ENCODE data around the gene RABGAP1L. TPM values are rescaled to one million over a fixed set of nuclear protein-coding genes. Genes with fewer than 3 reads are reported as not detected.

Gene RABGAP1L
- total RNA-seq, 4 donors from 2014 or later: 31.2 to 115 (median 62.5) TPM

DNA sequence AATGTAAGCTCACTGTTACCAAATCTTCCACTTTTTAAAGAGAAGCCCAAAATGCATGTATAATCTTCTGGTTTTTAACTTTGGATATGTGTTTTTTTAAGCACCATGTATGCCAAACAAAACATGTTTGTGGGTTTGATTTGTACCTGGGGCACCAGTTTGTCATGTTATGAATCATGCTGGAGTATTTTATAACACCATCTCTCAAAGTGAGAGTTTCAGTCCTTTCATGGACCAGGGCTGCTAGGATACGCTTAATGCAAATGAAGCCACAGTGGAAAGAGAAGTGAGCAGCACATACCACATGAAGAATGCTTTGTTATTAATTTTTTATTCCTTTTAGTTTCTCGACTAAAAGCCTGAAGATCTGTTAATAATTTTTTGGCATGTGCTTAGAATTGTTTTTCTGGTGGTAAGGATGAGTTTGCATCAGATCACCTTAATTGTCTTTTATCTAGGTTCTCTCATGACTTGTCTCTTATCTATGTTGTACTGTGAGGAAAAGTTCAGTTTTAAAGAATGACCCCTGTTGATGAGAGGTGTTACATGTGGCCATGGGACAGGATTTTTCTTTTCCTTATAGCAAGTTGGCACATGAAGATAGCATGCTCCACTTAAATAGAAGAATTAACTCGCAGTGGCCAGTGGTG lies 2.0 kb upstream of the RABGAP1L start:
- H3K27me3 ChIP-seq: no peaks in the 10 kb centered on the region
- no peak overlapping the region for H3K27ac ChIP-seq
- 64 to 66% methylated on average over 3 of the region's 3 CpGs for WGBS, 2 donors (ENCODE audit: low coverage in 1 of 2)
- TF ChIP-seq POLR2AphosphoS5 (IDR thresholded peaks at IDR 0.05) (no peak), POLR2A (IDR thresholded peaks at IDR 0.05) (no peak), EP300 (IDR thresholded peaks at IDR 0.05) (no peak)
- TF ChIP-seq, protein P1, sequence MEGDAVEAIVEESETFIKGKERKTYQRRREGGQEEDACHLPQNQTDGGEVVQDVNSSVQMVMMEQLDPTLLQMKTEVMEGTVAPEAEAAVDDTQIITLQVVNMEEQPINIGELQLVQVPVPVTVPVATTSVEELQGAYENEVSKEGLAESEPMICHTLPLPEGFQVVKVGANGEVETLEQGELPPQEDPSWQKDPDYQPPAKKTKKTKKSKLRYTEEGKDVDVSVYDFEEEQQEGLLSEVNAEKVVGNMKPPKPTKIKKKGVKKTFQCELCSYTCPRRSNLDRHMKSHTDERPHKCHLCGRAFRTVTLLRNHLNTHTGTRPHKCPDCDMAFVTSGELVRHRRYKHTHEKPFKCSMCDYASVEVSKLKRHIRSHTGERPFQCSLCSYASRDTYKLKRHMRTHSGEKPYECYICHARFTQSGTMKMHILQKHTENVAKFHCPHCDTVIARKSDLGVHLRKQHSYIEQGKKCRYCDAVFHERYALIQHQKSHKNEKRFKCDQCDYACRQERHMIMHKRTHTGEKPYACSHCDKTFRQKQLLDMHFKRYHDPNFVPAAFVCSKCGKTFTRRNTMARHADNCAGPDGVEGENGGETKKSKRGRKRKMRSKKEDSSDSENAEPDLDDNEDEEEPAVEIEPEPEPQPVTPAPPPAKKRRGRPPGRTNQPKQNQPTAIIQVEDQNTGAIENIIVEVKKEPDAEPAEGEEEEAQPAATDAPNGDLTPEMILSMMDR (IDR thresholded peaks at IDR 0.05): no peak
- no peaks in the 10 kb centered on the region for H3K36me3 ChIP-seq
- no peak overlapping the region for H3K4me3 ChIP-seq
- no peak for ATAC-seq
- H3K9me3 ChIP-seq: no peaks in the 10 kb centered on the region
- H3K4me1 ChIP-seq: peaks cover 0 to 31% (median 4%) of the 10 kb centered on the region in 3 donors

DNA sequence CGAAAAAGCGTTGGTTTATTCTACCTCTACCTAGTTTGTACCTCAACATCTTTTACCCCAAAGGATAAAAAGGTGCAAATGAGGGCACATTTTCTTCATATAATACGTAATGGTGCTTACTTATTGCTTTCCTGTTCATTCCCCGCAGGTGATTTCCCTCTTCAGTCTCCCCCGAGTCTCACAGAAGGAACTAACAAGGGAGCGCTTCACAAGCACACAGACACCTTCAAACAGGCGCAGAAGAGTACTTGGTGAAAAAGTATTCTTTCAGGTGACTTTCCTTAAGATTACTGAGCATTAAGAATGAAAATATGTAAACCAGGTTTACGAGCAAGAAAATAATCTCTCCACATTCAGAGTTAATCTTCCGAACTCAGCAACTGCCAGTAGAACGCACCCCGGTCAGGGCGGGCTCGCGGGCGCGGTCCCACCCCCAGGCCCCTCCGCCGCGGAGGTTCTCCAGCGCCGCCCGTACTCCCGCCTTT lies 511 bp upstream of the RABGAP1L start:
- Histone ChIP-seq H3K9me3 (no peaks in the 10 kb centered on the region), H3K4me3 (peak overlapping the region; percentile 82 to 97), H3K36me3 (no peaks in the 10 kb centered on the region), H3K27me3 (no peaks in the 10 kb centered on the region), H3K27ac (peak overlapping the region; percentile 82 to 97 (median 96)), H3K4me1 (peaks cover 0 to 33% (median 4%) of the 10 kb centered on the region in 3 donors)
- TF ChIP-seq, protein P1 (IDR thresholded peaks at IDR 0.05): no peak
- TF ChIP-seq EP300 (IDR thresholded peaks at IDR 0.05): no peak
- TF ChIP-seq POLR2A (IDR thresholded peaks at IDR 0.05): no peak
- TF ChIP-seq POLR2AphosphoS5 (IDR thresholded peaks at IDR 0.05): no peak
- ATAC-seq: no peak
- WGBS, 2 donors (ENCODE audit: low coverage in 1 of 2): 4 to 6% methylated on average over 5 to 7 of the region's 23 CpGs

DNA sequence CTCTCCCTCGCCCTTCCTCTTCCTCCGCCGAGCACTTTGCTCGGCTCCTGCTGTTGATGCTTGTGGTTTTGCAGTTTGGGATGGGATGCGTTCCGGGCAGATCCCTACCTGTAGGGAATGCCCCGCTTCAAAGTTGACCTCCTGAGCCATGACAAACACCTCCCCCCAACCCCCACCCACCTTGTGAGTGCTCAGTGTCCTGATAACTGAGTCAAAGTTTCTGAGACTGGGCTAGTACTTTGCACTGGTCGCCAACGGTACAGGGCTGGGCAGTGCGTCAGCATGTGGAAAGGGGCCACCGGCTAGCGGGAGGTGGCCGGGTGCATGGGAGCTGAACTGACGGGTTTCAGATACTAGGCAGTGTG lies 771 bp downstream of the RABGAP1L start:
- no peaks in the 10 kb centered on the region for H3K36me3 ChIP-seq
- WGBS, 2 donors (ENCODE audit: low coverage in 1 of 2): 0% methylated on average over 1 of the region's 14 CpGs; no CpG with 5 or more reads in 1 of the 2 donors
- H3K4me1 ChIP-seq: peaks cover 0 to 33% (median 4%) of the 10 kb centered on the region in 3 donors
- no peak for TF ChIP-seq POLR2AphosphoS5 (IDR thresholded peaks at IDR 0.05)
- TF ChIP-seq, protein P1 (IDR thresholded peaks at IDR 0.05): peak in 1 of 4 experiments; percentile 1
- peak overlapping the region; percentile 82 to 97 for H3K4me3 ChIP-seq
- H3K9me3 ChIP-seq: no peaks in the 10 kb centered on the region
- ATAC-seq: no peak
- peak overlapping the region; percentile 92 to 97 (median 96) for H3K27ac ChIP-seq
- no peaks in the 10 kb centered on the region for H3K27me3 ChIP-seq

DNA sequence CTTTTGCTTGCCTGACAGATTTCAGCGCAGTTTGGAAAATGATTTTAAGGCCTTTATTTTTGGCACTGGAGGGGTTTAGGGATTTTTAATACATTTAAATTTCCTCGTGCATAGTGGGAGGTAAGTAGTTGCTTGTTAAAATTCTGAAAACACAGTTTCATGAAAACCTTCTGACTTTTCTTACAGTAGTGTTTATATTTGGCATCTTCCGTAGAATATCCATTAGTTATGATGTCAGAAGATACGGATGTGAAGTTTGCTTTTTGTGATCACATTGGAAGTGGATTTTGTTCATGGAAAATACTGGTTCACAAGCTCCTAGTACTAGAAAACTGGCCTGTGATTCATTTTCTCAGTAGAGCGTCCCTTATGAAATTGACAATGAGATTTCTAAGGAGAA lies 1.3 kb downstream of the RABGAP1L start:
- TF ChIP-seq POLR2A (IDR thresholded peaks at IDR 0.05) (no peak), EP300 (IDR thresholded peaks at IDR 0.05) (no peak), POLR2AphosphoS5 (IDR thresholded peaks at IDR 0.05) (no peak)
- TF ChIP-seq, protein P1 (IDR thresholded peaks at IDR 0.05): no peak
- Histone ChIP-seq H3K36me3 (no peaks in the 10 kb centered on the region), H3K4me1 (peaks cover 0 to 37% (median 4%) of the 10 kb centered on the region in 3 donors), H3K27me3 (no peaks in the 10 kb centered on the region), H3K4me3 (peak overlapping the region; percentile 82 to 97), H3K9me3 (no peaks in the 10 kb centered on the region), H3K27ac (peak overlapping the region in 3 of 4 donors; percentile 95 to 97 (median 97))
- WGBS, 2 donors (ENCODE audit: low coverage in 1 of 2): 23 to 45% methylated on average over 5 of the region's 5 CpGs
- no peak for ATAC-seq

DNA sequence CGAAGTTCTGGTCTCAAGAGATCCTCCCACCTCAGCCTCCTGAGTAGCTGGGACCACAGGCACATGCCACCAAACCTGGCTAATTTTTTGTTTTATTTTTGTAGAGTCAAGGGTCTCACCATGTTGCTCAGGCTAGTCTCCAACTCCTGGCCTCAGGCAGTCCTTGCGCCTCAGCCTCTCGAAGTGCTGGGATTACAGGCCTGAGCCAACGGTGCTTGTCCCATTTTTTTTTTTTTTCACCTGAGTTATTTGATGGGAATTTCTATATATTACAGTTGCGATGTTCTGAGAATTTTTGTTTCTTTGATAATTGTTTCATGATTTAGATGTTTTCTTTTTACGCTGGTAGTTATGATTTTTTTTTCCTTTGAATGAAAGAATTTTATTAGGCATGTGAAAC lies 2.5 kb downstream of the RABGAP1L start:
- ATAC-seq: no peak
- Histone ChIP-seq H3K36me3 (no peaks in the 10 kb centered on the region), H3K4me1 (peaks cover 0 to 49% (median 4%) of the 10 kb centered on the region in 3 donors), H3K27ac (no peak overlapping the region), H3K9me3 (no peaks in the 10 kb centered on the region), H3K4me3 (no peak overlapping the region), H3K27me3 (no peaks in the 10 kb centered on the region)
- TF ChIP-seq EP300 (IDR thresholded peaks at IDR 0.05) (no peak), POLR2AphosphoS5 (IDR thresholded peaks at IDR 0.05) (no peak), POLR2A (IDR thresholded peaks at IDR 0.05) (no peak)
- TF ChIP-seq, protein P1 (IDR thresholded peaks at IDR 0.05): no peak
- WGBS, 2 donors (ENCODE audit: low coverage in 1 of 2): 90 to 96% methylated on average over 6 of the region's 6 CpGs

All from gastroesophageal sphincter (tissue), 4 donors.